Measurements from ENCODE around the gene HEPN1. TPM values are rescaled to one million over a fixed set of nuclear protein-coding genes. Genes with fewer than 3 reads are reported as not detected.

HEPN1 gene
- total RNA-seq, 1 experiment from 2014 or later, result not detected

DNA sequence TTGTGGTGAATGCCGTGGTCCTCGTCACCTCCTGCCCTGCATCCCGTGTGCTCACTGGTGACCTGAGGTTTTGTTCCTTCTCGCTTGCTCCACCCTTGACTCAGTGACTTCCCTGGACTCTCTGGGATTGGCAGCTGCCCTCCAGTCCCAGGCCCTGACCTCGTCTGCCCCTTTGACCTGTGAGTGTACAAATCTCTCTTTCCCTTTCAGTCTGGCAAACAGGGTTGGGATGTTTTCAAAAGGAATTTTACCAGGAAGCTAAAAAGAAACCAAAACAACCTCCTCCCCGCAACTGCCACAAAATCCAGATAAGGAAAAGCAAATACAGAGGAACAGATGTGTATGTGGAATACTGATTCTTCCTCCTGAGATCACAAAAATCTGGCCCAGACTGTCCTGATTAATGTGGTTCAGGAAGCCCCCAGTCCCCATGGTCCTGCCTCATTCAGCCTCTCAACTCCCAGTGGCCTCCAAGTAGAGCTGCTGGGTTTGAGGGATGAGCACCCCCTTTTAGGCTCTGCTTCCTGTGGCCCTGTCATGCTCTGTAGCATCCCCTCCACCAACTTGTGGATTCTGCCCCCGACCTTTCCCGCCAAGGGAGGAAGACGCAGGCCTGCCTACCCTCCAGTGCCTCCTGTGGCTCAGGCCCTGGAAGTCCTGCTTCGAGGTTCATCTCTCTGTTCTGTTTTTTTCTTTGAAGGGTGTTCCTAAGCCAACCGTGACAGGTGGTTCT is 36.5 kb upstream of the HEPN1 start:
- DNase-seq (ENCODE audit: low spot score) (no peak), ATAC-seq (peak; percentile 63)
- no peaks in the 10 kb centered on the region for H3K36me3 Mint-ChIP-seq
- H3K27ac Mint-ChIP-seq, result no peak overlapping the region
- TF ChIP-seq RELA (CRISPR knock-in tag; IDR thresholded peaks at IDR 0.05; ENCODE audit: borderline replicate concordance), result no peak
- TF ChIP-seq, protein P1, sequence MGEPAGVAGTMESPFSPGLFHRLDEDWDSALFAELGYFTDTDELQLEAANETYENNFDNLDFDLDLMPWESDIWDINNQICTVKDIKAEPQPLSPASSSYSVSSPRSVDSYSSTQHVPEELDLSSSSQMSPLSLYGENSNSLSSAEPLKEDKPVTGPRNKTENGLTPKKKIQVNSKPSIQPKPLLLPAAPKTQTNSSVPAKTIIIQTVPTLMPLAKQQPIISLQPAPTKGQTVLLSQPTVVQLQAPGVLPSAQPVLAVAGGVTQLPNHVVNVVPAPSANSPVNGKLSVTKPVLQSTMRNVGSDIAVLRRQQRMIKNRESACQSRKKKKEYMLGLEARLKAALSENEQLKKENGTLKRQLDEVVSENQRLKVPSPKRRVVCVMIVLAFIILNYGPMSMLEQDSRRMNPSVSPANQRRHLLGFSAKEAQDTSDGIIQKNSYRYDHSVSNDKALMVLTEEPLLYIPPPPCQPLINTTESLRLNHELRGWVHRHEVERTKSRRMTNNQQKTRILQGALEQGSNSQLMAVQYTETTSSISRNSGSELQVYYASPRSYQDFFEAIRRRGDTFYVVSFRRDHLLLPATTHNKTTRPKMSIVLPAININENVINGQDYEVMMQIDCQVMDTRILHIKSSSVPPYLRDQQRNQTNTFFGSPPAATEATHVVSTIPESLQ (CRISPR knock-in tag; IDR thresholded peaks at IDR 0.05), result no peak
- TF ChIP-seq, protein P2, sequence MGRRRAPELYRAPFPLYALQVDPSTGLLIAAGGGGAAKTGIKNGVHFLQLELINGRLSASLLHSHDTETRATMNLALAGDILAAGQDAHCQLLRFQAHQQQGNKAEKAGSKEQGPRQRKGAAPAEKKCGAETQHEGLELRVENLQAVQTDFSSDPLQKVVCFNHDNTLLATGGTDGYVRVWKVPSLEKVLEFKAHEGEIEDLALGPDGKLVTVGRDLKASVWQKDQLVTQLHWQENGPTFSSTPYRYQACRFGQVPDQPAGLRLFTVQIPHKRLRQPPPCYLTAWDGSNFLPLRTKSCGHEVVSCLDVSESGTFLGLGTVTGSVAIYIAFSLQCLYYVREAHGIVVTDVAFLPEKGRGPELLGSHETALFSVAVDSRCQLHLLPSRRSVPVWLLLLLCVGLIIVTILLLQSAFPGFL (CRISPR knock-in tag; IDR thresholded peaks at IDR 0.05; ENCODE audit: borderline replicate concordance), result 0 out of 2 replicates have a peak, but pooled peaks have one; percentile 14
- no peak for TF ChIP-seq PRRX2 (CRISPR knock-in tag; IDR thresholded peaks at IDR 0.05)
- peaks cover 28% of the 10 kb centered on the region for H3K27me3 Mint-ChIP-seq (ENCODE audit: low read depth)
- peaks cover 19% of the 10 kb centered on the region for H3K4me1 Mint-ChIP-seq
- H3K9me3 Mint-ChIP-seq, result no peaks in the 10 kb centered on the region
- ChIA-PET POLR2A (no interaction called here), CTCF (interaction anchor here (1.0 to 2.6 kb wide), 3 partner anchors 17 to 89 kb away, joined by 3 to 10 read pairs (median 6); partner anchors contain the start of gene ROBO3)
- H3K4me3 Mint-ChIP-seq, result no peak overlapping the region

DNA sequence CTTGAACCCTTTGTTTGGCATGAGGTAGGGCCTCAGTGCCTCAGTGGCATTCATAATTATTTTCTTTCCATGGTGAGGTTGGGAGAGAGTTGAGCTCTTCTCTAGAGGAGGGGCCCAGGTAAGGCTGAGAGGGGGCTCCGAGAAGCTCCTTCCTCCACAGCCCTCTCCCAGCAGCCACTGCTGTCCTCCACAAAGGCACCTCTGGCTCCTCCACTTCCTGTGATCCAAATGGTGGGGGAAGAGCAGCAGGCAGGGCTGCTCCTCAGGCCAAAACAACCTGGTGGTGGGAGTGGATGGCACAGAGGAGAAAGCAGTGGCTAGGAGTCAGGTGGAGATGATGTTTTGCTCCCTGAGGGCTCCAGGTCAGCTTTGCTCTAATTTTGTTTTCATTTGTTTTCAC is 34.7 kb upstream of the HEPN1 start:
- ATAC-seq (no peak), DNase-seq (ENCODE audit: low spot score) (no peak)
- no peak overlapping the region for H3K27ac Mint-ChIP-seq
- no peak overlapping the region for H3K4me3 Mint-ChIP-seq
- H3K9me3 Mint-ChIP-seq, result no peaks in the 10 kb centered on the region
- H3K27me3 Mint-ChIP-seq (ENCODE audit: low read depth), result peaks cover 34% of the 10 kb centered on the region
- H3K4me1 Mint-ChIP-seq, result peaks cover 12% of the 10 kb centered on the region; the same call in 1 of the 2 replicates
- no peaks in the 10 kb centered on the region for H3K36me3 Mint-ChIP-seq
- POLR2A ChIA-PET, result no interaction called here
- CTCF ChIA-PET, result interaction anchor here (1.2 to 1.6 kb wide), 2 partner anchors 8 to 240 kb away, joined by 4 to 5 read pairs; no protein-coding TSS in a partner anchor
- TF ChIP-seq, protein P3, sequence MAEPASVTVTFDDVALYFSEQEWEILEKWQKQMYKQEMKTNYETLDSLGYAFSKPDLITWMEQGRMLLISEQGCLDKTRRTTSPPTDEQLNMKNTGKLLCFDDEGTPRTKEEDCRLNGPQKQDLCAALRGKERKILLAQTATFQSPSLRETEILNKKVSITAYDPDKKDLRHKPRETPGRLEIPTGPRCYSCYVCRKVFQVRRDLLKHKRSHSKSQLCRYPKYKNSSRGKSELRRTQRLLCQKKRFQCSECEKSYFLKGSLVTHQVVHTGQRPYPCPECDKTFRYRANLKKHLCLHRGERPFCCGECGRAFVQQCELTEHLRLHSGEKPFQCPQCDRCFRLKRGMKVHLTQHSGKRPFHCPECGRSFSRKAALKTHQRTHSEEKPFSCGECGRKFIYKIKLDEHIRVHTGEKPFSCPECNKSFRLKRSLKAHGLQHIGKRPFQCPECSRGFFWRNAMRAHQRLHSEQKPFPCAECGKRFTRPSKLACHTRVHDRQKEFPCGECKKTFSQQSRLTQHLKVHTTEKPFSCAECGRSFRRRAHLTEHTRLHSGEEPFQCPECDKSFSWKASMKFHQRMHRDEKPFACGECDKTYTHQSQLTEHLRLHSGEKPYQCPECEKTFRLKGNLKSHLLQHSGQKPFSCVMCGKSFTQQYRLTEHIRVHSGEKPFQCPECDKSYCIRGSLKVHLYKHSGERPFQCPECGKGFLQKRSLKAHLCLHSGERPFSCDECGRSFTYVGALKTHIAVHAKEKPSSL (CRISPR knock-in tag; conservative IDR thresholded peaks at IDR 0.05), result no peak
- TF ChIP-seq ZNF232 (CRISPR knock-in tag; IDR thresholded peaks at IDR 0.05), result no peak
- no peak for TF ChIP-seq ZNF671 (CRISPR knock-in tag; IDR thresholded peaks at IDR 0.05)
- no peak for TF ChIP-seq ZBTB21 (CRISPR knock-in tag; IDR thresholded peaks at IDR 0.05; ENCODE audit: borderline replicate concordance)

DNA sequence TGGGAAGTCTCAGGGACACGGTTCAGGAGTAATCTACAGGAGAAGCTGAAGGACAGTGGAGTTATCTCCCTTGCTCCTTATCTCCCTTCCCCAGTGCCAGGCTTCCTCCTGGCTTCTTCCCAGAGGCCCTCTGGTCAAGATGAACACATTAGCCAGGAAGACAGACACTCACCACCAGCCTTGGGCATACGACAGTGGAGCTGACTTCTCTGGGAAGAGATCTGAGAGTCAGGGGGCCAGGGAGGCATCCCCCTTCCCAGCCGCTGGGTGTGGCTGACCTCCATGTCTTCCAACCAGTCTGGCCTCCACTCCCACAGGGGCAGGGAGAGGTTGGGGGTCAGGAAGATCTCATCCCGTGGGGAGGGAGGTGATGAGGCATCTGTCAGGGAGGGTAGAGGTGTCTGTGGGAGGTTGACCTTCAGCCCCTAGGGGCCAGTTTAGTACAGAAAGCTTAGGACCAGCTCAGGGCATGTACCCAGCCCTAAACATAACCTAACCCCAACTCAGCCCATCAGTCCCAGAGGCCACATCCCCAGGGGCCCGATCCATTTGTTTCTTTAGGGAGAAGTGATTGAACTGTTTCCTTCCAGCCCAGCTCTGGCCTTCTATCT is 34.1 kb upstream of the HEPN1 start:
- ATAC-seq, result no peak
- peaks cover 12% of the 10 kb centered on the region; the same call in 1 of the 2 replicates for H3K4me1 Mint-ChIP-seq
- ChIA-PET POLR2A (no interaction called here), CTCF (interaction anchor here (1.6 to 1.8 kb wide), 2 partner anchors 9 to 18 kb away, joined by 4 to 5 read pairs; no protein-coding TSS in a partner anchor)
- no peak overlapping the region for H3K27ac Mint-ChIP-seq
- H3K9me3 Mint-ChIP-seq, result no peaks in the 10 kb centered on the region
- no peaks in the 10 kb centered on the region for H3K36me3 Mint-ChIP-seq
- DNase-seq (ENCODE audit: low spot score), result no peak
- peaks cover 40% of the 10 kb centered on the region for H3K27me3 Mint-ChIP-seq (ENCODE audit: low read depth)
- H3K4me3 Mint-ChIP-seq, result no peak overlapping the region
- no peak for TF ChIP-seq AR (CRISPR knock-in tag; IDR thresholded peaks at IDR 0.05)
- no peak for TF ChIP-seq ZNF423 (CRISPR knock-in tag; IDR thresholded peaks at IDR 0.05)
- no peak for TF ChIP-seq SMAD3 (CRISPR knock-in tag; IDR thresholded peaks at IDR 0.05; ENCODE audit: borderline replicate concordance)
- no peak for TF ChIP-seq ATF2 (CRISPR knock-in tag; IDR thresholded peaks at IDR 0.05; ENCODE audit: borderline replicate concordance, low read depth)
- TF ChIP-seq ZNF219 (CRISPR knock-in tag; IDR thresholded peaks at IDR 0.05; ENCODE audit: borderline replicate concordance), result no peak
- TF ChIP-seq NR3C1 (CRISPR knock-in tag; conservative IDR thresholded peaks at IDR 0.05; ENCODE audit: low read depth), result no peak
- TF ChIP-seq EMX1 (CRISPR knock-in tag; IDR thresholded peaks at IDR 0.05), result no peak
- TF ChIP-seq, protein P4, sequence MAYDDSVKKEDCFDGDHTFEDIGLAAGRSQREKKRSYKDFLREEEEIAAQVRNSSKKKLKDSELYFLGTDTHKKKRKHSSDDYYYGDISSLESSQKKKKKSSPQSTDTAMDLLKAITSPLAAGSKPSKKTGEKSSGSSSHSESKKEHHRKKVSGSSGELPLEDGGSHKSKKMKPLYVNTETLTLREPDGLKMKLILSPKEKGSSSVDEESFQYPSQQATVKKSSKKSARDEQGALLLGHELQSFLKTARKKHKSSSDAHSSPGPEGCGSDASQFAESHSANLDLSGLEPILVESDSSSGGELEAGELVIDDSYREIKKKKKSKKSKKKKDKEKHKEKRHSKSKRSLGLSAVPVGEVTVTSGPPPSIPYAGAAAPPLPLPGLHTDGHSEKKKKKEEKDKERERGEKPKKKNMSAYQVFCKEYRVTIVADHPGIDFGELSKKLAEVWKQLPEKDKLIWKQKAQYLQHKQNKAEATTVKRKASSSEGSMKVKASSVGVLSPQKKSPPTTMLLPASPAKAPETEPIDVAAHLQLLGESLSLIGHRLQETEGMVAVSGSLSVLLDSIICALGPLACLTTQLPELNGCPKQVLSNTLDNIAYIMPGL (CRISPR knock-in tag; IDR thresholded peaks at IDR 0.05), result no peak
